IMR-90 (cell line): ENCODE results near the gene RNF151.

Experiments used
- CTCF ChIP-seq: conservative IDR thresholded peaks from 2 replicates; pipeline ENCODE4 v1.5.1; 2012; ENCODE audit warnings: mild to moderate bottlenecking, low read depth, low read length, improper control_type of control experiment
- POLR2A ChIP-seq: IDR thresholded peaks from 2 replicates; pipeline ENCODE4 v1.6.1; 2012; ENCODE audit warnings: mild to moderate bottlenecking, low read depth, low read length
- SMC3 ChIP-seq: fragments of 150-350 bp; IDR thresholded peaks from 2 replicates; pipeline ENCODE4 v1.6.1; 2016; ENCODE audit warnings: low read depth, mild to moderate bottlenecking, antibody characterized with exemption, low read length, moderate library complexity
- USF2 ChIP-seq: fragments of 150-350 bp; IDR thresholded peaks from 2 replicates; pipeline ENCODE4 v1.6.1; 2017; ENCODE audit warnings: mild to moderate bottlenecking, antibody characterized with exemption, low read length, low read depth

GRCh38 chr16:1983544-1984346 is 17.1 kb downstream of the RNF151 start, which contains the start of gene GFER:
- TF ChIP-seq CTCF = peak; percentile 54
- TF ChIP-seq POLR2A = peak; percentile 75
- no peak for TF ChIP-seq USF2
- TF ChIP-seq SMC3 = peak; percentile 26; the same call in 1 of the 2 replicates
